Uterus (tissue), 2 donors: ENCODE data around the gene PGAM2.

Source experiments
- CTCF ChIP-seq, 4 experiments: fragments of 200-600 bp in 2 of 4; fragments of 450-650 bp in 2 of 4; sonication (generic) in 2 of 4; IDR thresholded peaks; one replicate each; pipeline ENCODE4 v1.5.1; 2016 to 2019; ENCODE audit warnings: antibody characterized with exemption in 4 of 4, mild to moderate bottlenecking in 2 of 4, moderate library complexity in 1 of 4
- POLR2A ChIP-seq, 2 donors: fragments of 450-650 bp; IDR thresholded peaks; one replicate each; pipeline ENCODE4 v1.6.1; 2016; ENCODE audit warnings: antibody characterized with exemption in 2 of 2, mild to moderate bottlenecking in 1 of 2, moderate library complexity in 1 of 2

DNA sequence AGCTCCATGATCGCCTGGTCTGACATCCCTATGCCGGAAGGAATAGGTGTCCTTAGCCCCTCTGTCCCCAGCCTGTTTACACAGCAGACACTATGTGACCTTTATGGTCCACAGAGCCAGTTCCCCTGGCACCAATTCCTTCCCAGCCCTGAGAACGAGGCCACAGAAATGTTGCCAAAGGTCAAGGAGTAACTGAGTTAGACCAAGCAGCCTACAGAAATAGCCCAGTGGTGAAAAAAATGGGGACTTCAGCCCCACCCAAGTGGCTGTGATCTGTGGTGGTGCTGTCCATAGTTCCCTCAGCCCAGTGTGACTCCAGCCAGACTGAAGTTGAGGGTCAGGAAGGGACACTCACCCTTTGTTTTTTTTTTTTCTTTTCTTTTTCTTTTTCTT is 2.5 kb downstream of the PGAM2 start:
- TF ChIP-seq CTCF (IDR thresholded peaks at IDR 0.05) (no peak), POLR2A (IDR thresholded peaks at IDR 0.05) (no peak)
